IMR-90 (cell line): Measurements from ENCODE around the gene PSMD11. TPM values are rescaled to one million over a fixed set of nuclear protein-coding genes. Genes with fewer than 3 reads are reported as not detected.

Experiments
- ATAC-seq: fragments of 200-7000 bp; cut with Tn5 transposase; 2 replicates; pipeline ENCODE4 v1.9.1; 2020; ENCODE audit warnings: low read depth, mild to moderate bottlenecking, moderate library complexity
- BruUV-seq: library from RNA; stranded (reverse); fragments of 400-500 nt; replicated peaks from 2 replicates; lab custom pipeline; 2021; lab: Mats Ljungman, UMichigan
- CTCF ChIA-PET: fragments of 300-600 bp; formaldehyde crosslinking; extraction: SDS; loops from one replicate; lab custom pipeline; 2021; ENCODE audit warnings: antibody characterized with exemption; lab: Yijun Ruan, JAX
- POLR2A ChIA-PET: fragments of 300-600 bp; sonication (Branson Sonifier 250); formaldehyde crosslinking; loops from one replicate; lab custom pipeline; 2022; ENCODE audit warnings: antibody characterized with exemption; ENCODE audit not compliant: unreplicated experiment; lab: Charles Lee
- DNase-seq: peaks from one replicate; pipeline ENCODE4 v3.0.0; 2013
- H2AFZ ChIP-seq: replicated peaks from 2 replicates; pipeline ENCODE3; 2013; ENCODE audit warnings: low read length, mild to moderate bottlenecking; ENCODE audit not compliant: poor library complexity
- H2AK5ac ChIP-seq: 2 replicates; pipeline ENCODE4 v1.6.1; 2013; ENCODE audit warnings: low read depth, low read length, inconsistent platforms
- H2AK9ac ChIP-seq: replicated peaks from 2 replicates; pipeline ENCODE3; 2013; ENCODE audit warnings: mild to moderate bottlenecking, low read depth, low read length, moderate library complexity; ENCODE audit not compliant: poor library complexity
- H2BK120ac ChIP-seq: 2 replicates; pipeline ENCODE4 v1.6.1; 2013; ENCODE audit warnings: low read depth, low read length, inconsistent platforms
- H2BK15ac ChIP-seq: 3 replicates; pipeline ENCODE4 v1.6.1; 2013; ENCODE audit warnings: low read depth, low read length, inconsistent platforms
- H2BK20ac ChIP-seq: 2 replicates; pipeline ENCODE4 v1.6.1; 2013; ENCODE audit warnings: low read depth, mild to moderate bottlenecking, inconsistent platforms, low read length, moderate library complexity
- H2BK5ac ChIP-seq: 2 replicates; pipeline ENCODE4 v1.6.1; 2013; ENCODE audit warnings: mild to moderate bottlenecking, low read depth, low read length, inconsistent platforms; ENCODE audit not compliant: poor library complexity, severe bottlenecking
- H3K14ac ChIP-seq: replicated peaks from 2 replicates; pipeline ENCODE4 v1.6.1; 2013; ENCODE audit warnings: low read depth, low read length, inconsistent platforms
- H3K18ac ChIP-seq: 2 replicates; pipeline ENCODE4 v1.6.1; 2013; ENCODE audit warnings: low read depth, low read length, control low read depth
- H3K23ac ChIP-seq: 2 replicates; pipeline ENCODE4 v1.6.1; 2013; ENCODE audit warnings: low read depth, low read length, inconsistent platforms
- H3K27ac ChIP-seq: 2 replicates; pipeline ENCODE4 v1.5.1; 2013; ENCODE audit warnings: mild to moderate bottlenecking, control low read depth, low read length; ENCODE audit not compliant: insufficient read depth
- H3K27me3 ChIP-seq: 2 replicates; pipeline ENCODE4 v1.6.1; 2013; ENCODE audit warnings: low read length; ENCODE audit not compliant: control insufficient read depth, insufficient read depth
- H3K36me3 ChIP-seq: 2 replicates; pipeline ENCODE4 v1.6.1; 2013; ENCODE audit warnings: low read length, mixed read lengths; ENCODE audit not compliant: control insufficient read depth, insufficient read depth
- H3K4ac ChIP-seq: 2 replicates; pipeline ENCODE4 v1.6.1; 2013; ENCODE audit warnings: low read depth, low read length, inconsistent platforms
- H3K4me1 ChIP-seq: 2 replicates; pipeline ENCODE4 v1.6.1; 2013; ENCODE audit warnings: low read length, mixed read lengths; ENCODE audit not compliant: control insufficient read depth, insufficient read depth
- H3K4me2 ChIP-seq: 2 replicates; pipeline ENCODE4 v1.6.1; 2013; ENCODE audit warnings: low read depth, mild to moderate bottlenecking, control low read depth, low read length, moderate library complexity
- H3K4me3 ChIP-seq: 2 replicates; pipeline ENCODE4 v1.5.1; 2013; ENCODE audit warnings: low read depth, mild to moderate bottlenecking, control low read depth, low read length, moderate library complexity; ENCODE audit not compliant: insufficient read depth
- H3K56ac ChIP-seq: 2 replicates; pipeline ENCODE4 v1.6.1; 2013; ENCODE audit warnings: low read length, inconsistent platforms; ENCODE audit not compliant: insufficient read depth; ENCODE audit errors: extremely low read depth
- H3K79me1 ChIP-seq, 2 experiments: 2 replicates each; pipeline ENCODE4 v1.6.1; 2013; ENCODE audit warnings: low read length in 2 of 2, inconsistent platforms in 1 of 2, low read depth in 1 of 2
- H3K9ac ChIP-seq: 2 replicates; pipeline ENCODE4 v1.6.1; 2013; ENCODE audit warnings: low read depth, low read length, control low read depth
- H3K9me1 ChIP-seq: 2 replicates; pipeline ENCODE4 v1.6.1; 2013; ENCODE audit warnings: low read length, inconsistent platforms; ENCODE audit not compliant: insufficient read depth
- H3K9me3 ChIP-seq: 2 replicates; pipeline ENCODE4 v1.6.1; 2013; ENCODE audit warnings: low read length; ENCODE audit not compliant: control insufficient read depth, insufficient read depth
- H4K20me1 ChIP-seq: 2 replicates; pipeline ENCODE4 v1.6.1; 2013; ENCODE audit warnings: low read length, inconsistent platforms; ENCODE audit not compliant: insufficient read depth
- H4K5ac ChIP-seq: 2 replicates; pipeline ENCODE4 v1.6.1; 2013; ENCODE audit warnings: mild to moderate bottlenecking, low read depth, low read length, control low read depth
- H4K8ac ChIP-seq, 2 experiments: 2 replicates each; pipeline ENCODE4 v1.6.1; 2013; ENCODE audit warnings: low read depth in 2 of 2, low read length in 2 of 2, control low read depth in 1 of 2, inconsistent platforms in 1 of 2
- H4K91ac ChIP-seq: 2 replicates; pipeline ENCODE4 v1.6.1; 2013; ENCODE audit warnings: low read depth, low read length, inconsistent platforms; ENCODE audit not compliant: insufficient read depth
- CEBPB ChIP-seq: IDR thresholded peaks from 2 replicates; pipeline ENCODE4 v1.6.1; 2012; ENCODE audit warnings: low read depth, low read length, improper control_type of control experiment
- CHD1 ChIP-seq: IDR thresholded peaks from 2 replicates; pipeline ENCODE4 v1.6.1; 2012; ENCODE audit warnings: low read depth, low read length, improper control_type of control experiment
- FOS ChIP-seq: fragments of 150-350 bp; IDR thresholded peaks from 2 replicates; pipeline ENCODE4 v1.6.1; 2016; ENCODE audit warnings: low read depth, low read length
- MAFK ChIP-seq: IDR thresholded peaks from 2 replicates; pipeline ENCODE4 v1.6.1; 2012; ENCODE audit warnings: low read depth, low read length, improper control_type of control experiment
- MAZ ChIP-seq: IDR thresholded peaks from 2 replicates; pipeline ENCODE4 v1.6.1; 2012; ENCODE audit warnings: low read depth, mild to moderate bottlenecking, low read length, improper control_type of control experiment, moderate library complexity, borderline replicate concordance
- MXI1 ChIP-seq: IDR thresholded peaks from 2 replicates; pipeline ENCODE4 v1.6.1; 2012; ENCODE audit warnings: low read depth, mild to moderate bottlenecking, low read length, moderate library complexity, borderline replicate concordance
- POLR2A ChIP-seq: IDR thresholded peaks from 2 replicates; pipeline ENCODE4 v1.6.1; 2012; ENCODE audit warnings: mild to moderate bottlenecking, low read depth, low read length
- RFX5 ChIP-seq: IDR thresholded peaks from 2 replicates; pipeline ENCODE4 v1.8.0; 2012; ENCODE audit warnings: low read depth, mild to moderate bottlenecking, low read length, moderate library complexity
- SMC3 ChIP-seq: fragments of 150-350 bp; IDR thresholded peaks from 2 replicates; pipeline ENCODE4 v1.6.1; 2016; ENCODE audit warnings: low read depth, mild to moderate bottlenecking, antibody characterized with exemption, low read length, moderate library complexity
- WGBS, 2 experiments: methylation state at CpG; one replicate each; pipeline versions ENCODE4 v1.1.5 to v1.1.7; 2013; ENCODE audit warnings: missing lambda C conversion rate in 2 of 2; ENCODE audit not compliant: insufficient read length in 1 of 2; ENCODE audit errors: extremely low coverage in 2 of 2; 5-methylcytosine and 5-hydroxymethylcytosine counted together
- dilution Hi-C: fragments of 300-500 bp; cut with HindIII; formaldehyde crosslinking; loops from one replicate; pipeline ENCODE4 v1.14.3; 2018; ENCODE audit warnings: low sequenced_read_pairs; ENCODE audit not compliant: unreplicated experiment
- in situ Hi-C: fragments of 300-500 bp; cut with MboI; formaldehyde crosslinking; loops from 3 replicates; pipeline ENCODE4 v1.14.3; 2019; ENCODE audit warnings: low sequenced_read_pairs, inconsistent platforms, mixed read lengths
- intact Hi-C: fragments of 100-400 bp; cut with micrococcal nuclease; formaldehyde crosslinking; loops from 2 replicates; pipeline ENCODE4 v1.10.0; 2022
- polyA plus RNA-seq, 3 experiments: library from polyadenylated mRNA; depleted of rRNA; stranded (reverse); fragments of >200 nt; gene quantifications; 2 replicates each; pipeline ENCODE4 v1.2.3, GENCODE V29; 2012; ENCODE audit warnings: low replicate concordance in 1 of 3
- total RNA-seq: library from RNA; depleted of rRNA; stranded (reverse); fragments of >200 nt; gene quantifications from 2 replicates; pipeline ENCODE4 v1.2.3, GENCODE V29; 2012
- TF ChIP-seq, protein P1 (sequence below): fragments of 150-350 bp; IDR thresholded peaks from 2 replicates; pipeline ENCODE4 v1.6.1; 2017; ENCODE audit warnings: mild to moderate bottlenecking, antibody characterized with exemption, low read length, low read depth
- TF ChIP-seq, protein P2 (sequence below): fragments of 150-350 bp; IDR thresholded peaks from 2 replicates; pipeline ENCODE4 v1.6.1; 2016; ENCODE audit warnings: low read depth, mild to moderate bottlenecking, low read length, moderate library complexity, borderline replicate concordance

PSMD11 gene
- total and polyA plus RNA-seq, 2 of the 4 experiments (the other 2 are of a cell fraction) = 64.7 to 85.9 TPM

DNA sequence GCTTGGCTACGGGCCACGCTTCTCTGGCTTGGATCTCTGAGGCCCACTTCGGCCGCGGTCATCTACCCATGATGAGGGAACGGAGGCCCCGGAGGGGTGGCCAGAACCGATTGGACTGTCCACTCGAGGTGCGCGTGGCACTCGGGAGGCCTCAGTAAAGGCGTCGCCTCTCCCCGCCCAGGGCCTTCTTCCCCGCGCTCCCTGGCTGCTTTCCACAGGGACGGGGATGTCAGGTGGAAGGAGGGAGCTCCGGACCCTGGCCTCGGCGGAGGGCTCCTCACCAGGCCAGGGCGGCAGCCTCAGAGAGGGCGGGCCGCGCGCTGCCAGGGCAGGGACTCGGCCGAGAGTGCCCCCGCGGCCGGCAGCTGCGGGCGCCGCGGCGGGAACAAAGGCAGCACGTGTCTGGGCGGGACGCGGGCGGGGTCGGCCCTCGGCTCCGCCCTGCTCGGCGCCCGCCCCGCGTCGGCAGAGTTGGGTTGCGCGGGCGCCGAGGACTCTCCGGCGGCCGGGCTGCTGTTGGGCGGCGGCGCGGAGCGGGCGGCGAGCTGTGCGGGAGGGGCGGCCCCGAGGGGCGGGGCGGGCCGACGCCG, 41.9 kb downstream of the PSMD11 start (continued):
- TF ChIP-seq MAZ (peak; percentile 36; the same call in 1 of the 2 replicates), POLR2A (no peak)

DNA sequence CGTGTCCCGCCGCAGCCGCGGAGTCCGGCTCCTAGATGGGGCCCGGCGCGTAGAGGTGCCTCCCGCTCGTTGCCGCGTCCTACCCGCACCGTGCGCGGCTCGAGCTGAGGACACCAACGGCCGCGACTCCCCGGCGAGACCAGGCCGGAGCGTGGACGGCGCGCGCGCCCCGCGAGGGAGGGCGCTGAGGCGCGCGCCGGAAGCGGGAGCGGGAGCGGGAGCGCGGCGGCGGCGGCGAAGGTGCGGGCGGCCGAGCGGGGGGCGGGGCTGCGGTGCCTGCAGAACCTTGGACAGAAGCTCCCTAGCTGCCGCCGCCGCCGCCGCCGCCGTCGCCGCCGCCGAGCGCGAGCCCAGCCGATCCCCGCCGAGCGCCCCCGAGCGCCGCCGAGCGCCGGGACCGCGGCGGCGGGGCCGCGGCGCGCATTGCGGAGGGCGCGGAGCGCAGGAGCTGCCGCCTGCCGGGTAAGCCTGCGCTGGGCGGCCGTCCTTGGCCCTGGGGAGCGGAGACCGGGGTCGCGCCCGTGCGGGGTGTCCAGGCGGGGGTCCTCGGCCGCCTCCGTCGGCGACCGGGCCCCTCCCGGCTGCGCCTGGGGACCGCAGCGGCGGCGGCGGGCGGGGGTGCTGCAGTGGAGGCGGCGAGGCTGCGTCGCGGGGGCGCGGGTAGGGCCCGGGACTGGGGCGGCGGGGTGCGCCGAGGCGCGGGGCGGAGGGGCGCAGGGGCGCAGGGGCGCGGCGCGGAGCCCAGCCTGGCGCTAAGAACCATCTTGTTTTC, 42.6 kb downstream of the PSMD11 start, which contains the start of gene CDK5R1:
Gene CDK5R1 (plus strand): TSS at position 293 of the 772 bp plus-strand sequence. CDS start 628 bp downstream, outside the sequence.
- CTCF ChIA-PET = interaction anchor here (0.6 to 0.8 kb wide), 2 partner anchors 172 to 227 kb away, joined by 3 to 6 read pairs; no protein-coding TSS in a partner anchor
- in situ Hi-C loops = loop anchor here (25.0 kb wide), 1 partner anchor 275 kb away; no protein-coding TSS in a partner anchor
- peaks cover 0 to 6% of the 10 kb centered on the region in 2 experiments; a peak in 2 of 4 replicates for H3K79me1 ChIP-seq
- TF ChIP-seq MXI1 (peak; percentile 76; the same call in 1 of the 2 replicates), RFX5 (no peak), MAFK (no peak), CEBPB (no peak), SMC3 (no peak), POLR2A (no peak), CHD1 (no peak), FOS (no peak), MAZ (peak; percentile 2; the same call in 1 of the 2 replicates)
- TF ChIP-seq, protein P1, sequence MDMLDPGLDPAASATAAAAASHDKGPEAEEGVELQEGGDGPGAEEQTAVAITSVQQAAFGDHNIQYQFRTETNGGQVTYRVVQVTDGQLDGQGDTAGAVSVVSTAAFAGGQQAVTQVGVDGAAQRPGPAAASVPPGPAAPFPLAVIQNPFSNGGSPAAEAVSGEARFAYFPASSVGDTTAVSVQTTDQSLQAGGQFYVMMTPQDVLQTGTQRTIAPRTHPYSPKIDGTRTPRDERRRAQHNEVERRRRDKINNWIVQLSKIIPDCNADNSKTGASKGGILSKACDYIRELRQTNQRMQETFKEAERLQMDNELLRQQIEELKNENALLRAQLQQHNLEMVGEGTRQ = no peak
- TF ChIP-seq, protein P2, sequence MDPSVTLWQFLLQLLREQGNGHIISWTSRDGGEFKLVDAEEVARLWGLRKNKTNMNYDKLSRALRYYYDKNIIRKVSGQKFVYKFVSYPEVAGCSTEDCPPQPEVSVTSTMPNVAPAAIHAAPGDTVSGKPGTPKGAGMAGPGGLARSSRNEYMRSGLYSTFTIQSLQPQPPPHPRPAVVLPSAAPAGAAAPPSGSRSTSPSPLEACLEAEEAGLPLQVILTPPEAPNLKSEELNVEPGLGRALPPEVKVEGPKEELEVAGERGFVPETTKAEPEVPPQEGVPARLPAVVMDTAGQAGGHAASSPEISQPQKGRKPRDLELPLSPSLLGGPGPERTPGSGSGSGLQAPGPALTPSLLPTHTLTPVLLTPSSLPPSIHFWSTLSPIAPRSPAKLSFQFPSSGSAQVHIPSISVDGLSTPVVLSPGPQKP = no peak

More for the DNA sequence above, 42.6 kb downstream of the PSMD11 start, which contains the start of gene CDK5R1:
- dilution Hi-C loops = no loop called here
- H3K4ac ChIP-seq = 0 out of 2 replicates have a peak within 1 kb of the TSS, but pooled peaks have one; percentile 25
- H3K9me1 ChIP-seq = peaks cover 6% of the 10 kb centered on the region
- peaks cover 5% of the 10 kb centered on the region; the same call in 1 of the 2 replicates for H3K36me3 ChIP-seq
- peak within 1 kb of the TSS; percentile 93 for H2AFZ ChIP-seq
- H3K9ac ChIP-seq = no peak within 1 kb of the TSS; the same call in 1 of the 2 replicates
- no peak within 1 kb of the TSS for H2BK15ac ChIP-seq
- POLR2A ChIA-PET = interaction anchor here (0.6 kb wide), 1 partner anchor 38 kb away, joined by 3 read pairs; no protein-coding TSS in a partner anchor
- no peak within 1 kb of the TSS for H3K56ac ChIP-seq
- peak within 1 kb of the TSS; percentile 47; the same call in 1 of the 2 replicates for H2AK5ac ChIP-seq
- H3K14ac ChIP-seq = no peak within 1 kb of the TSS
- peak; percentile 35 for DNase-seq
- intact Hi-C loops = loop anchor here (5.0 kb wide), 1 partner anchor 170 kb away; no protein-coding TSS in a partner anchor
- H2BK20ac ChIP-seq = no peak within 1 kb of the TSS
- peaks cover 4% of the 10 kb centered on the region; the same call in 1 of the 2 replicates for H4K20me1 ChIP-seq
- H3K9me3 ChIP-seq = no peaks in the 10 kb centered on the region
- peak within 1 kb of the TSS; percentile 91 for H3K4me3 ChIP-seq
- WGBS, 2 experiments = 0% methylated on average over 68 of the region's 135 CpGs; no CpG with 5 or more reads in 1 of the 2 experiments
- no peak within 1 kb of the TSS; the same call in 1 of the 2 replicates for H3K27ac ChIP-seq
- no peaks in the 10 kb centered on the region for H3K27me3 ChIP-seq
- no peak within 1 kb of the TSS for H3K18ac ChIP-seq
- H2BK120ac ChIP-seq = no peak within 1 kb of the TSS
- peak within 1 kb of the TSS; percentile 70 for H2AK9ac ChIP-seq
- no peak within 1 kb of the TSS; the same call in 1 of the 2 replicates for H4K5ac ChIP-seq
- ATAC-seq = peak; percentile 82
- no TSS peak for BruUV-seq
- no peak within 1 kb of the TSS for H4K91ac ChIP-seq
- peak within 1 kb of the TSS; percentile 93 for H3K4me2 ChIP-seq
- peaks cover 5% of the 10 kb centered on the region; the same call in 1 of the 2 replicates for H3K4me1 ChIP-seq
- H4K8ac ChIP-seq = peak within 1 kb of the TSS; percentile 43 to 52; a peak in 1 of 4 replicates
- peak within 1 kb of the TSS; percentile 38; the same call in 1 of the 2 replicates for H3K23ac ChIP-seq
- H2BK5ac ChIP-seq = no peak within 1 kb of the TSS
